Sigmoid colon (tissue), 4 donors: ENCODE data around the gene CDHR2.

Source experiments
- POLR2A ChIP-seq, 2 donors: fragments of 450-650 bp; IDR thresholded peaks; one replicate each; pipeline ENCODE4 v1.6.1; 2016; ENCODE audit warnings: antibody characterized with exemption in 2 of 2, mild to moderate bottlenecking in 2 of 2, moderate library complexity in 2 of 2
- POLR2AphosphoS5 ChIP-seq, 4 donors: sonication (generic); formaldehyde crosslinking; IDR thresholded peaks; one replicate each; pipeline ENCODE4 v1.6.1; 2017; ENCODE audit warnings: antibody characterized with exemption in 4 of 4
- TF ChIP-seq, protein P1 (sequence below), 4 experiments: fragments of 450-650 bp in 3 of 4; fragments of 200-600 bp in 1 of 4; IDR thresholded peaks; one replicate each; pipeline ENCODE4 v1.5.1; 2016 to 2019; ENCODE audit warnings: antibody characterized with exemption in 4 of 4, mild to moderate bottlenecking in 3 of 4, moderate library complexity in 2 of 4

GRCh38 chr5:176508603-176509002, 40.5 kb upstream of the CDHR2 start:
- no peak for TF ChIP-seq POLR2A (IDR thresholded peaks at IDR 0.05)
- TF ChIP-seq, protein P1, sequence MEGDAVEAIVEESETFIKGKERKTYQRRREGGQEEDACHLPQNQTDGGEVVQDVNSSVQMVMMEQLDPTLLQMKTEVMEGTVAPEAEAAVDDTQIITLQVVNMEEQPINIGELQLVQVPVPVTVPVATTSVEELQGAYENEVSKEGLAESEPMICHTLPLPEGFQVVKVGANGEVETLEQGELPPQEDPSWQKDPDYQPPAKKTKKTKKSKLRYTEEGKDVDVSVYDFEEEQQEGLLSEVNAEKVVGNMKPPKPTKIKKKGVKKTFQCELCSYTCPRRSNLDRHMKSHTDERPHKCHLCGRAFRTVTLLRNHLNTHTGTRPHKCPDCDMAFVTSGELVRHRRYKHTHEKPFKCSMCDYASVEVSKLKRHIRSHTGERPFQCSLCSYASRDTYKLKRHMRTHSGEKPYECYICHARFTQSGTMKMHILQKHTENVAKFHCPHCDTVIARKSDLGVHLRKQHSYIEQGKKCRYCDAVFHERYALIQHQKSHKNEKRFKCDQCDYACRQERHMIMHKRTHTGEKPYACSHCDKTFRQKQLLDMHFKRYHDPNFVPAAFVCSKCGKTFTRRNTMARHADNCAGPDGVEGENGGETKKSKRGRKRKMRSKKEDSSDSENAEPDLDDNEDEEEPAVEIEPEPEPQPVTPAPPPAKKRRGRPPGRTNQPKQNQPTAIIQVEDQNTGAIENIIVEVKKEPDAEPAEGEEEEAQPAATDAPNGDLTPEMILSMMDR (IDR thresholded peaks at IDR 0.05): no peak
- TF ChIP-seq POLR2AphosphoS5 (IDR thresholded peaks at IDR 0.05): no peak
